Measurements from ENCODE around the gene APOOL.

DNA sequence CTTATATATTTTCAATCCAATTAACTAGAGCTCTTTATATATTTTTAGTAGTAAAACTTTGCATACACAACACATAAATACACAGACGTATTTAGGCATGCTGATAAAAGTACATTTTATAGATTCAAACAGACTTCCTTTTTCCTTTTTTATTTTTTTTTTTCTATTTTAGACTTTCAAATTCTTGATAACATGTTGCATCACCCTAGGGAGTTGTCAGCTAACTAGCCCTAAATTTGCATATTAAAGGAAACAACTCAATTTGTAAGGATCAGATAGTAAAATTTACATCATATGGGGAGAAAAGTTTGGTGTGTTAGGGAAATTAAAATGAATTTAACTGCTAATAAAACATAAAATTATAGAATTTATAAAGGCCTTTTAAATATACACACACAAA lies 47.4 kb upstream of the APOOL start:
- TF ChIP-seq, protein P1, sequence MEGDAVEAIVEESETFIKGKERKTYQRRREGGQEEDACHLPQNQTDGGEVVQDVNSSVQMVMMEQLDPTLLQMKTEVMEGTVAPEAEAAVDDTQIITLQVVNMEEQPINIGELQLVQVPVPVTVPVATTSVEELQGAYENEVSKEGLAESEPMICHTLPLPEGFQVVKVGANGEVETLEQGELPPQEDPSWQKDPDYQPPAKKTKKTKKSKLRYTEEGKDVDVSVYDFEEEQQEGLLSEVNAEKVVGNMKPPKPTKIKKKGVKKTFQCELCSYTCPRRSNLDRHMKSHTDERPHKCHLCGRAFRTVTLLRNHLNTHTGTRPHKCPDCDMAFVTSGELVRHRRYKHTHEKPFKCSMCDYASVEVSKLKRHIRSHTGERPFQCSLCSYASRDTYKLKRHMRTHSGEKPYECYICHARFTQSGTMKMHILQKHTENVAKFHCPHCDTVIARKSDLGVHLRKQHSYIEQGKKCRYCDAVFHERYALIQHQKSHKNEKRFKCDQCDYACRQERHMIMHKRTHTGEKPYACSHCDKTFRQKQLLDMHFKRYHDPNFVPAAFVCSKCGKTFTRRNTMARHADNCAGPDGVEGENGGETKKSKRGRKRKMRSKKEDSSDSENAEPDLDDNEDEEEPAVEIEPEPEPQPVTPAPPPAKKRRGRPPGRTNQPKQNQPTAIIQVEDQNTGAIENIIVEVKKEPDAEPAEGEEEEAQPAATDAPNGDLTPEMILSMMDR (IDR thresholded peaks at IDR 0.05), result no peak
- no peak for TF ChIP-seq POLR2A (IDR thresholded peaks at IDR 0.05)
